ENCODE results near the gene OR10AD1. TPM values are rescaled to one million over a fixed set of nuclear protein-coding genes. Genes with fewer than 3 reads are reported as not detected.

Gene OR10AD1
- total and polyA plus RNA-seq, 2 experiments from 2014 or later = not detected

DNA sequence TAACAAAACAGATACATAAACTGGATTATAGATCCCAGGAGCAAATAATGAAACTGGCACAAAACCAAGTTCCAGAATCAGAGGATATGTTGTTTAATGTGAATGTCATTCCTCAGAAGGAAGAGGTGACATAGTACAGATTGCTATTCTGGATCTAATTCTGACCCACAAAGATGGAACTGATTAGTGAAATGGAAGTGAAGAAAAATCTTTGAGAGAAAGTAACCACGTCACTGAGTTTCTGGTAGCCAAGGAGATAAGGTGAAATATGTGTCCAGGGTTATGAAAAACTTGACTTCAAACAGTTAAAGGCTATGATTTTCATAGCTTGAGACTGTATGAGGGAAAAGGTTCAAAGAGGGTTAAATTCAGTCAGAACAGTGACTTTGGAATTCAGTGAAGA, 8.3 kb downstream of the OR10AD1 start:
- Histone ChIP-seq H3K36me3 (ENCODE audit: low read depth) (no peaks in the 10 kb centered on the region), H3K9ac (peak overlapping the region; percentile 15; the same call in 1 of the 2 replicates), H3K9me3 (ENCODE audit: low read depth) (no peaks in the 10 kb centered on the region), H3F3A (ENCODE audit: insufficient read depth) (peaks cover 23% of the 10 kb centered on the region), H4K20me1 (ENCODE audit: insufficient read depth) (no peaks in the 10 kb centered on the region), H3K4me3 (peak overlapping the region; percentile 28), H3K9me2 (ENCODE audit: insufficient read depth) (no peaks in the 10 kb centered on the region), H3K4me1 (ENCODE audit: insufficient read depth) (peaks cover 32% of the 10 kb centered on the region), H3K4me2 (ENCODE audit: unreplicated experiment) (peak overlapping the region; percentile 46), H3K27ac (peak overlapping the region; percentile 44), H2AFZ (peak overlapping the region; percentile 42), H3K27me3 (replicated peaks; ENCODE audit: insufficient read depth) (no peaks in the 10 kb centered on the region), H3K79me2 (ENCODE audit: insufficient read depth) (no peaks in the 10 kb centered on the region)
- WGBS, 2 experiments (ENCODE audit: low coverage in 1 of 2, low lambda C conversion rate in 2 of 2, missing lambda C conversion rate in 2 of 2) = 8 to 18% methylated on average over 1 of the region's 1 CpG
- peak; percentile 57 for DNase-seq
- no peak for TF ChIP-seq EZH2 (IDR thresholded peaks at IDR 0.05; ENCODE audit: insufficient read depth, poor library complexity, severe bottlenecking)
- no peak for TF ChIP-seq EZH2phosphoT487 (IDR thresholded peaks at IDR 0.05; ENCODE audit: insufficient read depth, low read depth)
- in situ Hi-C loops (cut with MboI) = no loop called here

DNA sequence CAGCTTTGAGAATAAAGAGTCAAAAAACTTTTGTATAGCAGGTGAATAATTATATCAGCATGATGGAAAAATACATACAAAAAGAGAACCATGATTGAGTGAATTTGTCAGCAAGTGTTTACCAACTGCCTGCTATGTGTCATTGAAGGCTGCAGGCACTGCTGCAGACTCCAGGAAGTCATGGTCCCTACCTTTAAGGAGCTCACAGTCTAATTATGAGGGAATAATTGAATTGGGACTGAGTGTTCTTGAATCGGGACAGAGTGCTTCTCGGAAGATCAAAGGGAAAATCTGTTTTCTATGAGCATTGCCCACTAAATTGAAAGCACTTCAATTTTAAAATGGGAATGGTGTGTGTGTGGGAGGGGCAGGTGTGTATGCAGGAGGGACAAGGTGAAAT, 9.5 kb downstream of the OR10AD1 start:
- no peak overlapping the region for H3K4me2 ChIP-seq (ENCODE audit: unreplicated experiment)
- no peak overlapping the region for H3K9ac ChIP-seq
- H3K9me3 ChIP-seq (ENCODE audit: low read depth) = no peaks in the 10 kb centered on the region
- H3F3A ChIP-seq (ENCODE audit: insufficient read depth) = peaks cover 19% of the 10 kb centered on the region
- no peaks in the 10 kb centered on the region for H4K20me1 ChIP-seq (ENCODE audit: insufficient read depth)
- H3K4me1 ChIP-seq (ENCODE audit: insufficient read depth) = peaks cover 24% of the 10 kb centered on the region
- TF ChIP-seq EZH2 (IDR thresholded peaks at IDR 0.05; ENCODE audit: insufficient read depth, poor library complexity, severe bottlenecking) = no peak
- no peak for TF ChIP-seq EZH2phosphoT487 (IDR thresholded peaks at IDR 0.05; ENCODE audit: insufficient read depth, low read depth)
- no peak for DNase-seq
- no peaks in the 10 kb centered on the region for H3K27me3 ChIP-seq (replicated peaks; ENCODE audit: insufficient read depth)
- no peaks in the 10 kb centered on the region for H3K79me2 ChIP-seq (ENCODE audit: insufficient read depth)
- no peak overlapping the region for H3K4me3 ChIP-seq
- H3K36me3 ChIP-seq (ENCODE audit: low read depth) = no peaks in the 10 kb centered on the region
- H3K9me2 ChIP-seq (ENCODE audit: insufficient read depth) = no peaks in the 10 kb centered on the region
- in situ Hi-C loops (cut with MboI) = no loop called here
- 12 to 13% methylated on average over 2 of the region's 2 CpGs for WGBS, 2 experiments (ENCODE audit: low coverage in 1 of 2, low lambda C conversion rate in 2 of 2, missing lambda C conversion rate in 2 of 2)
- H2AFZ ChIP-seq = no peak overlapping the region
- H3K27ac ChIP-seq = no peak overlapping the region

DNA sequence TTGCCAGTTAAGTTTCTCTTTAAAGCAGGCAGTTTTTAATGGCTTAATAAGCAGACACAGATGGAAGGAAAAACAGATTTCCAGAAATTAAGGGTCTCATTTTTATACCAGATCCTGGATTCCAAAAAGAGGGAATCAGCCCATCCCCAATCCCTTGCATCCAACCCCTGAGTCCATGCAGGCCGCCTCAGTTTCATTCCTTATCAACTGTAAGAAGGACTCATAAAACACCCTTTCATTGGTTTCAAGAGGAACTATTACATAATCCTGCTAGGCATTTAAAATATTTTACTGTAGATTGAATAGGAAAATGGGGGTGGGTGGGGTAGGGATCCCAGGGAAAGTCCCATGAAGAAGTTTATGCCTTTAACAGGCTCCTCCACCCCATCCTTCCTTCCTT, 10.2 kb downstream of the OR10AD1 start:
- Histone ChIP-seq H3K27ac (no peak overlapping the region), H3K9ac (no peak overlapping the region), H3K36me3 (ENCODE audit: low read depth) (no peaks in the 10 kb centered on the region), H3K4me3 (no peak overlapping the region), H3K9me2 (ENCODE audit: insufficient read depth) (no peaks in the 10 kb centered on the region), H3K9me3 (ENCODE audit: low read depth) (no peaks in the 10 kb centered on the region), H3K4me2 (ENCODE audit: unreplicated experiment) (no peak overlapping the region), H3K27me3 (replicated peaks; ENCODE audit: insufficient read depth) (no peaks in the 10 kb centered on the region), H3K79me2 (ENCODE audit: insufficient read depth) (no peaks in the 10 kb centered on the region), H3K4me1 (ENCODE audit: insufficient read depth) (peaks cover 30% of the 10 kb centered on the region), H3F3A (ENCODE audit: insufficient read depth) (peaks cover 19% of the 10 kb centered on the region), H2AFZ (no peak overlapping the region), H4K20me1 (ENCODE audit: insufficient read depth) (no peaks in the 10 kb centered on the region)
- WGBS, 2 experiments (ENCODE audit: low coverage in 1 of 2, low lambda C conversion rate in 2 of 2, missing lambda C conversion rate in 2 of 2) = 94% methylated on average over 1 of the region's 1 CpG
- in situ Hi-C loops (cut with MboI) = no loop called here
- no peak for DNase-seq
- TF ChIP-seq EZH2phosphoT487 (IDR thresholded peaks at IDR 0.05; ENCODE audit: insufficient read depth, low read depth) (no peak), EZH2 (IDR thresholded peaks at IDR 0.05; ENCODE audit: insufficient read depth, poor library complexity, severe bottlenecking) (no peak)

DNA sequence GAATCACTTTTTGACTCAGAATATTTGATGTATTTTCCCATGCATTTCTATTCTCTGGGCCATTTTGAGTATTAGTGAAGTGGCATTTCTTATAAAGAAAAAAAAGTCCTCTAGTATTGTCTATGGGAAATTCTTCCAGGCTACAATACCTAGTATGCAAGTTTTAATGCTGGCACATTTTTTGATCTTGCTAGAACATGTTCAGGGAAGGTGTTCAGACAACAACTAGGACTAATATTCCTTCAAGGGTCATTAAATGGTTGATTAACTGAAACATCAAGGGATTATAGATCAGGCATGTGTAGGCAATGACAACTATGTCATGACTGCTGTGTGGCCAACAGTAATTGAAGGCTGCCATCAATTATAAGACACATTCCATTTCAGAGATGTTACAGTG, 12.0 kb downstream of the OR10AD1 start:
- Histone ChIP-seq H3K9me3 (ENCODE audit: low read depth) (no peaks in the 10 kb centered on the region), H4K20me1 (ENCODE audit: insufficient read depth) (no peaks in the 10 kb centered on the region), H3F3A (ENCODE audit: insufficient read depth) (peaks cover 13% of the 10 kb centered on the region), H3K79me2 (ENCODE audit: insufficient read depth) (no peaks in the 10 kb centered on the region), H3K4me2 (ENCODE audit: unreplicated experiment) (no peak overlapping the region), H3K4me3 (no peak overlapping the region), H2AFZ (no peak overlapping the region), H3K27ac (no peak overlapping the region), H3K4me1 (ENCODE audit: insufficient read depth) (peaks cover 26% of the 10 kb centered on the region), H3K27me3 (replicated peaks; ENCODE audit: insufficient read depth) (no peaks in the 10 kb centered on the region), H3K36me3 (ENCODE audit: low read depth) (no peaks in the 10 kb centered on the region), H3K9me2 (ENCODE audit: insufficient read depth) (no peaks in the 10 kb centered on the region), H3K9ac (no peak overlapping the region)
- DNase-seq = no peak
- in situ Hi-C loops (cut with MboI) = no loop called here
- no peak for TF ChIP-seq EZH2 (IDR thresholded peaks at IDR 0.05; ENCODE audit: insufficient read depth, poor library complexity, severe bottlenecking)
- no peak for TF ChIP-seq EZH2phosphoT487 (IDR thresholded peaks at IDR 0.05; ENCODE audit: insufficient read depth, low read depth)

Measured in GM23248 (cell line).